ENCODE data around the gene NECTIN2.
"Not testable (repeated sequence)": the region's sequence is repeated elsewhere in the genome, so short reads cannot be mapped to it uniquely, and the experiment has no call there.

DNA sequence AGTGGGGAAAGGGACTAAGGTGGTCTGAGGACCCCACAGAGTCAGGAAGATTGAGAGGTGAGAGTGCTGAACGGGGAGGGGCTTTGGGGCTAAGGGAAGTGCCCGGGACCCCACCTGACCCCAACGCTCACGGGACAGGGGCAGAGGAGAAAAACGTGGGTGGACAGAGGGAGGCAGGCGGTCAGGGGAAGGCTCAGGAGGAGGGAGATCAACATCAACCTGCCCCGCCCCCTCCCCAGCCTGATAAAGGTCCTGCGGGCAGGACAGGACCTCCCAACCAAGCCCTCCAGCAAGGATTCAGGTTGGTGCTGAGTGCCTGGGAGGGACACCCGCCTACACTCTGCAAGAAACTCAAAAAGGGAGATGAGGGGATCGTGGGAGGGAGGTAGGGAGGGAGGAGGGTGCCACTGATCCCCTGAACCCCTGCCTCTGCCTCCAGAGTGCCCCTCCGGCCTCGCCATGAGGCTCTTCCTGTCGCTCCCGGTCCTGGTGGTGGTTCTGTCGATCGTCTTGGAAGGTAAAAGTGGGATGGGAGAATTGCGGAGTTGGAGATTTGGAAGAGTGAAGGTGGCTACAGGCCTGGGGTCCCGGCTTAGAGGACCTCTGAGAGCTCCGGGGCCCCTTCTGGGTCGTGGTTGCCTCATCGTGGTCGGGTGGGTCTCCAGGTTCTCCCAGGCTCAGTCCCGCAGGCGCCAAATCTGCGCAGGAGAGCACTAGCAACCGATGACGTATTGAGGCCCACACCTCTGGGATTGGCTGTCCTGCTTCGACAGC is 68.5 kb downstream of the NECTIN2 start, which contains the start of gene APOC1:
- TF ChIP-seq, protein P1, sequence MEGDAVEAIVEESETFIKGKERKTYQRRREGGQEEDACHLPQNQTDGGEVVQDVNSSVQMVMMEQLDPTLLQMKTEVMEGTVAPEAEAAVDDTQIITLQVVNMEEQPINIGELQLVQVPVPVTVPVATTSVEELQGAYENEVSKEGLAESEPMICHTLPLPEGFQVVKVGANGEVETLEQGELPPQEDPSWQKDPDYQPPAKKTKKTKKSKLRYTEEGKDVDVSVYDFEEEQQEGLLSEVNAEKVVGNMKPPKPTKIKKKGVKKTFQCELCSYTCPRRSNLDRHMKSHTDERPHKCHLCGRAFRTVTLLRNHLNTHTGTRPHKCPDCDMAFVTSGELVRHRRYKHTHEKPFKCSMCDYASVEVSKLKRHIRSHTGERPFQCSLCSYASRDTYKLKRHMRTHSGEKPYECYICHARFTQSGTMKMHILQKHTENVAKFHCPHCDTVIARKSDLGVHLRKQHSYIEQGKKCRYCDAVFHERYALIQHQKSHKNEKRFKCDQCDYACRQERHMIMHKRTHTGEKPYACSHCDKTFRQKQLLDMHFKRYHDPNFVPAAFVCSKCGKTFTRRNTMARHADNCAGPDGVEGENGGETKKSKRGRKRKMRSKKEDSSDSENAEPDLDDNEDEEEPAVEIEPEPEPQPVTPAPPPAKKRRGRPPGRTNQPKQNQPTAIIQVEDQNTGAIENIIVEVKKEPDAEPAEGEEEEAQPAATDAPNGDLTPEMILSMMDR (IDR thresholded peaks at IDR 0.05), result not testable (repeated sequence)
- peak; percentile 42 to 61 for TF ChIP-seq POLR2A (IDR thresholded peaks at IDR 0.05)
